Stimulated activated CD4-positive, alpha-beta T cell treated with anti-CD3 and anti-CD28 coated beads, Interleukin-2, amount 100 ng/mL, for 24 hours (primary cell): Measurements from ENCODE around the gene NDOR1.

Source experiments
- DNase-seq, 2 donors: peaks; one replicate each; pipeline ENCODE4 v3.0.0-alpha.2; 2020

The NDOR1 gene

DNA sequence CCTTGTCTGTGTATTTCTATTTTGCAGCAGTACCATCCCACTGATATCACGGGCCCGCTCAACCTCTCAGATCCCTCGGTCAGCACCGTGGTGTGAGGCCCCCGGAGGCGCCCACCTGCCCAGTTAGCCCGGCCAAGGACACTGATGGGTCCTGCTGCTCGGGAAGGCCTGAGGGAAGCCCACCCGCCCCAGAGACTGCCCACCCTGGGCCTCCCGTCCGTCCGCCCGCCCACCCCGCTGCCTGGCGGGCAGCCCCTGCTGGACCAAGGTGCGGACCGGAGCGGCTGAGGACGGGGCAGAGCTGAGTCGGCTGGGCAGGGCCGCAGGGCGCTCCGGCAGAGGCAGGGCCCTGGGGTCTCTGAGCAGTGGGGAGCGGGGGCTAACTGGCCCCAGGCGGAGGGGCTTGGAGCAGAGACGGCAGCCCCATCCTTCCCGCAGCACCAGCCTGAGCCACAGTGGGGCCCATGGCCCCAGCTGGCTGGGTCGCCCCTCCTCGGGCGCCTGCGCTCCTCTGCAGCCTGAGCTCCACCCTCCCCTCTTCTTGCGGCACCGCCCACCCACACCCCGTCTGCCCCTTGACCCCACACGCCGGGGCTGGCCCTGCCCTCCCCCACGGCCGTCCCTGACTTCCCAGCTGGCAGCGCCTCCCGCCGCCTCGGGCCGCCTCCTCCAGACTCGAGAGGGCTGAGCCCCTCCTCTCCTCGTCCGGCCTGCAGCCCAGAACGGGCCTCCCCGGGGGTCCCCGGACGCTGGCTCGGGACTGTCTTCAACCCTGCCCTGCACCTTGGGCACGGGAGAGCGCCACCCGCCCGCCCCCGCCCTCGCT is 37.5 kb upstream of the NDOR1 start:
- no peak for DNase-seq

DNA sequence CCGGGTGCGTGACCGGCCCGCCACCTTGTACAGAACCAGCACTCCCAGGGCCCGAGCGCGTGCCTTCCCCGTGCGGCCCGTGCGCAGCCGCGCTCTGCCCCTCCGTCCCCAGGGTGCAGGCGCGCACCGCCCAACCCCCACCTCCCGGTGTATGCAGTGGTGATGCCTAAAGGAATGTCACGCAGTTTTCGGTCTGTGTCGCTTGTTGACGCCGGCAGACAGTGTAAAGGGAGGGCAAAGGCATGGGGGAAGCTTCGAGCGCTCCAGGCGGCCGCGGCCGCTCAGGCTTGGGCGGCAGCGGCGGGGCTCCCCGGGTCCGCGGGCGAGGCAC is 37.0 kb upstream of the NDOR1 start:
- DNase-seq, result no peak

DNA sequence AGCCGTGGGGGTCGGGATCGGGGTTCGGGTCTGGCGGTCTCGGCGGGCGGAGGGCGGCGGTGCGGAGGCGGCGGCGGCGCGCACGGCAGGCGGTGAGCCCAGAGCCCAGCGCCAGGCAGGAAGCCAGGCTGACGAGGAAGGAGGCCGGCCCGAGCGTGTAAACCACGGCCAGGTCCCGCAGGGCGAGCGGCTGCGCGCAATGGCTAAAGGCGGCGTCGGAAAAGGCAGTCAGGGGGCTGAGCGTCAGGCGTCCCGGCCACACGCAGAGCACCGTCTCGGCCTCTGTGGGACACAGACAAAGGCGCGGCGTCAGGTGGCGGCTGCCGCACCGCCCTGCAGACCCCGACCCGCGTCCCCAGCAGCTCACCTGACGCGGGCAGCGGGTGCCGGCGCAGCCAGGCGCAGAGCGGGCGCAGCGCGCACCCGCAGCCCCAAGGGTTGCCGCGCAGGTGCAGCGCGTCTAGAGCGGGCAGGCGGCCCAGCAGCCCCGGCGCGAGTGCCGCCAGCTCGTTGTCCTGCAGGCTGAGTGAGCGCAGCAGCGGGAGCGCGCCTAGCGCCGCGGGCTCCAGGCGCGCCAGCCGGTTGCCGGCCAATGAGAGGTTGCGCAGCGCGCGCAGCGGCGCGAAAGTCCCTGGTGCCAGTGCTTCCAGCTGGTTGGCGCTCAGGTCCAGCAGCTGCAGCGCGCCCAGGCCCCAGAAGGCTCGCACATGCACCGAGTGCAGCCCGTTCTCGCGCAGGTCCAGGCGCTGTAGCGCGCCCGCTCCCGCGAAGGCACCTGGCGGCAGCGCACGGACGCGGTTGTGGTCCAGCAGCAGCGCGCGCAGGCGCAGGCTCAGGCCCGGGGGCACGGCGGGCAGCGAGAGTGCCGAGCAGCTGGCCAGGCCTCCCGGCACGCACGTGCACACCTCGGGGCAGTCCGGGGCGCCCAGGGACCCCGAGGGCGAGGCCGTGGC is 36.3 kb upstream of the NDOR1 start:
- peak in 1 of 2 donors; percentile 41 for DNase-seq

DNA sequence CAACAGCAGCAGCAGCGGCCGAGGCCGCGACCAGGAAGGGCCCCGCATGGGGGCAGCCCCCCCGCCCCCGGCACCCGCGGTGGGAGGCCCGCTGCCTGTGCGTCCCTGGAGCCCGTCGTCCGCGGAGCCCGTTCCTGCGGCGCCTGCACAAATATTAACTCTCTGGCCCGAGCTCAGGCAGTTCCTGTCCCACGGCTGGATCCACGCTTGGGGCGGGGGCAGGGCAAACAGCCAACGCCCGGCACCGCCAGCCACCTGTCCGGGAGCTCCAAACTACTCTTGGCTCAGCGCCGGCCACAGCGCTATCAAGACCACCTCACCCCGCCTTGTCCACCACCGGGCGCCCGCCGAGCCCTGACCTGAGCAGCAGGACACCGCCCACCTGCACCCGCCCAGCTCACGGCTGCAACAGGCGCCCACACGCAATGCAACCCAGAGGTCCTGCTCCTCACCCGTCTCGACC is 35.6 kb upstream of the NDOR1 start, which contains the start of gene LRRC26:
TSS of gene LRRC26 (minus strand) at position 156 of the 463 bp plus-strand sequence. CDS start at position 48, 108 bp downstream.
- no peak for DNase-seq

DNA sequence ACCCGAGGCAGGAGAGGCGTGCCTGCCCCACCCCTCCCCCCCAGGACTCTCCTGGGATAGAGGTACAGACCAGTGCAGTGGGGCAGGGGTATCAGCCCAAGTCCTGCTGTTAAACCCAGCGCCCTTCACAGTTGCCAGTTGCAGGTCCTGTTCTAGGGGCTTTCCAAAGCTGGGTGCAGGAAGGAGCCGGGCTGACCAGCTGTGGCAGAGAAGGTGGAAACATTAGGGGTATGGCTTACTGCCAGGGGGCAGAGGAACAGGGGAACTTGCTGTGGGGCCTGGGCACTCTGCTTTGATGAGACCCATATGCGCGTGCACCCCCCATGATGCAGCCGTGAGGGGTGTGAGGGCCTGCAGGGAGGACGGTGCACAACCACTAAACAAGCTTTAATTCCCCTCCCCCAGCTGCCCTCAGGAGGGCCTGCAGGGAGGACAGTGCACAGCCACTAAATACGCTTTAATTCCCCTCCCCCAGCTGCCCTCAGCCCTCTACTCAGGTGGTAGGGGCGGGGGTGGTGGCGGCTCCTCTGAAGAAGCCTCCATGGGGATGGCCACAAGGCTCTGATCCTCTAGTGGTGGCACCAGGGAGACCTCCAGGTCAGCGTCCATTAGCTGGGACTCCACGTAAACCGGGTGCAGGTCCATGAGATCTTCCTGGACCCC is 34.9 kb upstream of the NDOR1 start:
- no peak for DNase-seq

DNA sequence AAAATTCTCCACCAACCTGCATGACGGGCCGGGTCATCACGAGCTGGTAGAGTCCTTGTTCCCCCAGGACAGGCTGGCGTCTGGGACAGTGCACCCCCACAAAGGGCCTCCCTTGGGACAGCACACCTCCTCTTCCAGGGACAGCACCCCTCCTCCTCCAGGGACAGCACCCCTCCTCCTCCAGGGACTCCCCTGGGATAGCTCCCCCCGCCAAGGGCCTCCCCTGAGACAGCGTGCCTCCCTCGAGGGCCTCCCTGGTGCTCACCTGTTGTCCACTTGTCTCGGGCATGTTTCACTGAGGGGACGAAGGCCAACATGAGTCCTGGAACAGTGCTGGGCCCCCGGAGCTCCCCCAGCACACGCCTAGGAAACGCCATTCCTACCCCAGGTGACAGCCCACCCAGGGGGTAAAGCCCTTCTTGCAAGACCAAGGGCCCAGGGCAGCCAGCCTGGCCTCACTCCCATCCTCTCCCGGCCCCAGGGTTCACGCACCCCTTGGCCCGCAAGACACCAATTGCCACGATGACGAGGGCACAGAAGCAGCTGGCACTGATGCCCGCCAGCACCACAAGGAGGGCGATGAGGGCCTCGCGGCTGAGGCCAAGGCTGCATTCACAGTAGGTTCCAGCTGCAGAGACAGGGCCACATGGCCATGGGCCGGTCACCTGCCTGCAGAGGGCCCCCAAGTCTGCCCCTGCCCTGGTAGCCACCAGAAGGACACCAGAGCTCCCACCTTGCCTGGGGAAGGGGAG is 34.2 kb upstream of the NDOR1 start:
- no peak for DNase-seq

DNA sequence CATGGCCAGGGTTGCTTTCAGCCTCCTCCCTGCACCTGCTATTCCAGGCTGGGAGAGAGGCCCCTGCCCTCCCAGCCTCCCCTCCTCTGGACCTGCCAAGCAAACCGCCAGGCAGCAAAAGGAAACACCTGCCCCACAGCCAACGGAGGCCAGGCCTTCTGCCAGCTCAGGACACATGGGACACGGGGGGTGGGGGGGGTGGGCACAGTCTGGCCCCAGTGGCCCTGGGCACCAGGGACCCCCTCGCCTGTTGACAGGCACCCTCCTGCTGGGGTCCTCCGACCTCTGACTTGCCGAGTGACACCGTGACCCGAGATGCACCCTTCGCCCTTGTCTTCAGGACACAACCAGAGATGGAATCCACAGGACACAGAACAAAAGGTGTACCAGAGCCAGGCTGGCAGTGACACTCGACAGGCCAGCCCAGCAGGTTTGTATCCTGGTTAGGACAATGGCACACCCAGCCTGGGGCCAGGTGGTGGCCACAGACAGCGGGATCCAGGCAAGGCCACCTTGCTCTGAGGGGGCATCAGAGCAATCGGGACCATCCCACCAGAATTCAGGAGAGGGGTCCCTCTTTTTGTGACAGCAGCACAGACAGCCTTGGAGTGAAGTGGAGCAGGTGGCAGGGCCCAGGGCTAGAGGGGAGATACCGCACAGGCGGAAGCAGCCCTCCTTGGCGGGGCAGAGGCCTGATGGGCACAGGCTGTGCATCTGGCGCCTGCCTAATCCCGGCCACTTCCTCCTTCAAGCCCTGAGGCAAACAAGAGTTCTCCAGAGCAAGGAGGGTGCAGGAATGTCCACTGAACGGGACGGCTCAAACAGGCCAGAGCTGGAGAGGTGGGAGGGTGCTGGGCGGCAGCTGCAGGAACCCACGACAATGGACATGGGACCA is 32.4 kb upstream of the NDOR1 start:
- no peak for DNase-seq

DNA sequence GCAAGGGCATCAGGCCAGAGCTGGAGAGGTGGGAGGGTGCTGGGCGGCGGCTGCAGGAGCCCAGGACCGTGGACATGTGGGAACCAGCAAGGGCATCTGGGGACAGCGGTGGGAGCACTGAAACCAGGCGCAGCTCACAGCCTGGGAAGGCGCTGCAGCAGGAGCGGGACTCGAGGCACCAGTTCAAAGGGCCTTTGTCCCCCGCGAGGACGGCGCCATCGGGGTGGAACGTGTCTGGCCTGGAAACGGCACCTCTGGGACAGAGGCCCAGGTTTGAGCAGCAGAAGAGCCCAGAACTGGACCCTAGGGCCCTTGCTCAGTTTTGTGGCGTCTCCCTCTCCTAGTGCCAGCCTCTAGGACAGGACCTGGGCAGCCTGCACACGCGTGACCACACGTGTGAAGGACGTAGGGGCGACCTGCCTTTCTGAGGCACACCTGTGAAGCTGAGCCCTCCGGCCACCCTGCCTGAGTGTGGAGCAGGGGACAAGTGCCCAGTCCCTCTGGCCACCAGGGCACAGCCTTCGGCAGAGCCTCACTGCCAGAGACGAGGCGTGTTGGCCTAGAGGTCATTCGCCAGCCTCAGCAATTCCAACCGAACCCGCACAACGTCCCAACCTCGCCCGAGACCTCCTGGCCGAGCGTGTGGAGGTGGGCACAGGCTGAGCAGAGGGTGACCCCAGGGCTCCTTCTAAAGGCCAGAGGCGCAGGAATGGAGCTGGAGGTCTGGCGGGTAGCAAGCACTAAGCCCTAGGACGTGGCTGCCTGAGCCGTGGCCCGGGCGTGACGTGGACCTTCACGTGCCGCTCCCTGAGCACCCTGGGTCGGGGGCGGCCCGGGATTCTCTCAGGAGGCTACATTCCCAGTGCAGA is 31.5 kb upstream of the NDOR1 start:
- DNase-seq, result no peak

DNA sequence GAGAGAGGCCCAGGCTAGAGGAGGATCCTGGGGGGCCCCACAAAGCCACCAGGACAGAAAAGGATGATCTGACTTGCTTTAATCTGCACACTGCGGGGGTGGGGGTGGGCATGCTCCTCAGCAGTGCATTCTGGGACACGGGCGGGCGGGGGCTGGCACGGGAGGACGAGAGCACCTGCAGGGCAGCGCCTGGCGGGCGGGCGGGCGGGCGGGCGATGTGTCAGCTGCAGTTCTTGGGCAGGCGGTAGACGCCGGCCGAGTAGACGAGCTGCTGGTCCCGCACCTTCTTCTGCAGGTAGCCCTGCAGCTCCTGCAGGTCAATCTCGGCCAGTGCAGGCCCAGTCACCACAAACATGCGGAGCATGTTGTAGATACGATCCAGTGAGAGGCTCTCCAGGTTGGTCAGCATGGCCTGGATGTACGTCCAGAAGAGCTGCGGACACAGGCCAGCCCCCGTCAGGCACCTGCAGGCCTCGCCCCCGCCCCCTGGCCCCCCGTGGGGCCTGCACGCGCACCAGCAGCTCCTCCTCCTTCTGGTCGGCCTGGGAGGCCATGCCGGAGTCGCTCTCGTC is 30.7 kb upstream of the NDOR1 start:
- DNase-seq, result no peak

DNA sequence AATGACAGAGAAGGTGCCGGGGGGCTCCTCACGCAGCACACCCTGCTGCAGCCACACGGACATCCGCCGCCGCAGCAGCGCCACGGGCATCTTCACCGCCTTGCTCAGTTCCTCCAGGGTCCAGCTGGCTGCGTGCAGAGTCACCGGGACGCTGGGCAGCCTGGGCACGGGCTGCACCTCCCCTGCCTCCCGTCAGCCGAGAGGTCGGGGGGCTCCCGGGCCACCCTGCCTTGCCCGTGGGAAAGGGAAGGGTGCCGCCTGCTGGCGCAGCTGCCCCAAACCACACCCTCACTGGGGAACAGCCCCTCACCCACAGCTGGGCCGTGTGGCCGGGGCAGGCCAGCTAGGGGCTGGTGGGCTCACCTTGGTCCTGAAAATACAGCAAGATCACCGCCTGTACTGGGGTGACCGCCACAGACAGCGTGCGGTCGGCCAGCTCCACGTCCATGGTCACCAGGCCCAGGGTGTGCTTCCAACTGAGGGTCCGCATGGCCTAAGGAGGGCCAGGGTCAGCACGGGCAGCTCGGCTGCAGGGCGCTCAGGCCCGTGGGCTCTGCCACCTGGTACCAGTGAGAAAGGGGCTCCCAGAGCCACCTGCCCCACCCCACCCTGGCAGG is 30.0 kb upstream of the NDOR1 start:
- no peak for DNase-seq

DNA sequence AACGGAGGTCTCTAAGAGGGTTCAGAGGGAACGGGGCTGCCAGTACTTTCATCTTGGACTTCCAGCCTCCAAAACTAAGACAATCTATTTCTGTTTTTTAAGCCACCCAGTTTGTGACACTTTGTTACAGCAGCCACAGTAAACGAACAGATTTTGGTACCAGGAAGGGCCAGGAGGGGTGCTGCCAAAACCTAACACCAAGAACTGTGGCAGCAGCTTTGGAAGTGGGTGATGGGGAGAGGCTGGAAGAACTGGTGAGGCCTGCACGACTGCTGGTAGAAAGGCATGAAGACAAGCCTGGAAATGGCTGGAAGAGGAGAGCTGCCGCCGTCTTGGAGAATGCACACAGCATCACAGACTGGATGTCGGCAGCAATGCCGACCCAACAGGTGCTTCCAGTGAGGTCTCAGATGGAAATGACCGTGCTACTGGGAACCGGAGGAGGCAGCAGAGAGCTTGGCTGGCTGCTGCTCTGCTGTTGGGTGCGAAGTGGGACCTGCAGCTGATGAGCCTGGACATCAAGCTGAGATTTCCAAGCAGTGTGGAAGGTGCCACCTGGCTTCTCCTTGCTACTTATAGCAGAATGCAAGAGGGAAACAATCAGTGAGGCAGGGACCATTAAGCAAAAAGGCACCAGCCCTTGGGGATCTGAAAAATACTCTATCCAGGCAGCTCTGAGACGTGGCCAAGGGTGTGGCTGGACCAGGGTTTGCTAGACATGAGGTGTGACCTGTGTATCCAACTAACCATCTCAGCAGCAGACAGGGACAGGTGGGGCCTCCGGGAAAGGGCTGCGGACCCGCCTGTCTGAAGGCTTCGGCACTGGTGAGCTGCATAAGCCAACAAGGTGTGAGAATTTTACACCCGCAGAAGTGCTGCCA is 29.0 kb upstream of the NDOR1 start:
- peak in 1 of 2 donors; percentile 36 for DNase-seq

DNA sequence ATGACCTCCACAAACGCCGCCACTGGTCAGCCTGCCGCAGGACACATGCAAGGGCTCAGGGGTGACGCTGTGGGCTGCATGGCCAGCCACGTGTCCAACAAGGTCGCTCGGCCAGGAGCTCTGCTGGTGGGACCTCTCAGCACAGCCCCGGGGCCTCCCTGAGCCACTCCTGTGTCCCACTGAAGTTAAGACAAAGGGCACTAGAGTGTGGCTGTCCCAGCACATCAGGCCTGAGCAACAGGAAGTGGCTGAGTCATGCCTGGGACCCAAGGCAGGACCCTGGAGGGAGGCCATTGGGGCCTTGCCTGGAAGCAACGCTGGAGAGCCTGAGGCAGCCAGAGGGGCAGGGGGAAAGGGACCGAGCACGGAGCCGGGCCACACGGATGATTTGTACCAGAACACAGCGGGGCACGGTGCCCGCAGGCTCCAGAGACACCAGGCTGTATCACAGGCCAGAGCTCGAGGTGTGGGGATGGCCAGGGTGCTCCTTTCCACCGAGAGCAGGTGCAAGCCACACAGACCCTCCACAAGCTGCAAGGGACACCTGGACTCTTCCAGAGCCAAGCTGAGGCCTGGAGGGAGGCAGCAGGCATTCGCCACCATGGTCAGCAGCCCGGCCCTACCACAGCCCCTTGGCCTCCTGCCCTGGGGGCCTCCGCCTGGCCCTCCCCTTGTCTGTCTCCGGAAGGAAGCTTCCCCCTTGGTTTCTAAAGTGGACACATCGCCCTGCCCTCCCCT is 27.1 kb upstream of the NDOR1 start:
- DNase-seq, result no peak

DNA sequence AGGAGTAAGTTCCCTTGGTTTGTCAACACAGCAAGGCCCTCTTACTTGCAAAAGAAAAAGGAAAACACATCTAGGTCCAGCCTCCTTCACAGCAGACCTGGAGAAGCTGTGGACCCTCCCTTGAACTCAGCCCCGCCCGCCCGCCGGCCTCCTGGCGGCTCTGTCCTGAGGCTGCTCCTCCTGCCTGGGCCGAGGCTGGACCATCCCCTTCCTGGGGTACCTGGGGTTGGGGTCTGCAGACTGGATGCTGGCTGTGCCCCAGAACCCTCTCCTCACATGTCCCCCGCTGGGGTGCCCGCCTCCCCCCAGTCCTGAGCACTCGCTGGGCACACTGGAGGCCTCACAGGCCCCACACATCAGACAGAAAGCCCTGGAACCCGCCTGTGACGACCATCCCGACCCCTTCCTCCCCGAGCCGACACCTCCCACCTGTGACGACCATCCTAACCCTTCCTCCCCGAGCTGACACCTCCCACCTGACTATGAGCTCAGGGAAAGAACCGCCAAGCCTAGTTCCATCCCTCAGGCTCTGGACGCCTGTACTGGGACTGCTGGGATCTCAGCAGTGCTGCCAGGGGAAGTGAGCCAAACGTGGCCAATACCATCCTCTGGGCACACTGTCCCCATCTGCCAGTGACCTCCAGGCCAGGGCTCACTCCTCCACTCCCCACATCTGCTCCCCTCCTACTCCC is 26.4 kb upstream of the NDOR1 start:
- DNase-seq, result no peak

DNA sequence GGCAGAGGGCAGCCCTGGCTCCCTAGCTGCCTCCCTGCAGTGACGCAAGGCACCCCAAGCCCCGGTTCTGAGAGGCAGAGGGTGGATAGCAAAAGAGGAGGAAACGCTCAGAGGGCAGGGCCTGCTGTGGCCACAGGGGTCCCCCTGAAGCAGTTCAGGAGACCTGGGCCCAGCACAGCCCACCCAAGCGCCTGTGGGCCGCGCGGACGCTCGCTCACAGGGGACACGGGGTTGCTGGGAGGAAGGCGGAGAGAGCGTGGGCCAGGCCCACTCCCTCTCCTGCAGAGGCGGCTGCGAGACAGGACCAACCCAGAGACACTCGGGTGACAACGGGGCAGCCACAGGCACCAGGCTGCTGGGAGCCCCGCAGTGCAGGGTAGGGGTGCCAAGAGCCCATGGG is 25.7 kb upstream of the NDOR1 start:
- DNase-seq, result no peak

DNA sequence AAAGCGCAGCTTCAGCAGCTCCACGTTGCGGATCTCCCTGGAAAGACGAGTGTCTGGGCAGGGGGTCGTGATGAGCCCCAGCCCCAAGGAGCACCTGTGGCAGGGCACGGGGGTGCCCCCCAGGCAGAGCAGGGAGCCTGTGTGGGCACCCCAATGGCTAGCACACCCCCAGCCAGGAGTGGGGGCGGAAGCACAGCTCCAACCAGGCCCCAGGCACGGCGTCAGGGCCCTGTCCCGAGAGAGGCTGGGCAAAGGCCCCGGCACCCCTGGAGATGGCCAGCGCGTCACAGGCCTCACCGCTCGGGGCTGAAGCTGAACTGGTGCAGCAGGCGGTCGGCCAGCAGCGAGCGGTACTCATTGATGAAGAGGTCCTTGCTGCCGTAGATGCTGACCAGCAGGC is 25.0 kb upstream of the NDOR1 start:
- no peak for DNase-seq

DNA sequence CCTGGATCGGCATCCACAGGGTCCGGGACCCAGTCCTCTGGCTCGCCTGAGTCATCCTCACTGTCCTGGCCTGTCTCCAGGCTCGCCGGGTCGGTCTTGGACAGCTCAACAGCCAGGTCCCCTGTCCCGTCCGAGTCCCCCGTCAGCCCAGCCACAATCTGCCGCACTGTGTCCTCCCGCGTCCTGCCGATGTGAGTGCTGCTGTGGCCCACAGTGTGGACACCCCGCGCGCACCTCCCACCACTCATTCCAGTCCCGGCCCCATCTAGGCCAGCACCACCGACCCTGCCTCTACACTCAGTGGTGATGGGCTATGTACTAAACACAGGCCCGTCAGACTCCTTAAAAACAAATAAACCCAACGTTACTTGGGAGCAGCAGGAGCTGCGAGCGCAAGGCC is 23.8 kb upstream of the NDOR1 start:
- no peak for DNase-seq

DNA sequence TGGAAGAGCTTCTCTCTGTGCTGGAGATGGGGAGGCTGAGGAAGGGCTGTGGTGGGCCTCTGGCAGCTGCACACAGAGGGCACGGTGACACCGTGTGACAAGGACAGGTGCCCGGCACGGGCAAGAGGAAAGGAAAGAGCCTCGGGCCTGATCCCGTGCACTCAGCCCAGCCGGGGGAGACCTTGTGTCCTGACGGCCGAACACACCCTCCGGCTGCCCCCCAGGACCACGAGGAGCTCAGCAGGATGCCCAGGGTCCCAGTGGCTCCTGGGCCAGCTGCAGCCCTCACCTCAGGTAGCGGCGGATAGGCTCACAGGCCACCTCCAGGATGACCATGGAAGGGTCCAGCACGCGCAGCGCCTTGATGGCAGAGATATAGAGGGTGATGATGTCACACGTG is 22.7 kb upstream of the NDOR1 start:
- DNase-seq, result no peak
